ENCODE data around the gene FBXL7.

Gene FBXL7

GRCh38 chr5:15889001-15889400 is 389.0 kb downstream of the FBXL7 start:
- TF ChIP-seq EZH2 (IDR thresholded peaks at IDR 0.05; ENCODE audit: borderline replicate concordance, low read depth, low read length, severe bottlenecking): no peak
- no peak for TF ChIP-seq CTCF (IDR thresholded peaks at IDR 0.05; ENCODE audit: borderline replicate concordance, extremely low read depth, low read length, poor library complexity, severe bottlenecking)
- no peaks in the 10 kb centered on the region for H3K36me3 ChIP-seq (ENCODE audit: insufficient read depth, low read length)
- no peak overlapping the region for H3K27ac ChIP-seq (ENCODE audit: low read length)
- H3K27me3 ChIP-seq (ENCODE audit: insufficient read depth, low read length, poor library complexity): no peaks in the 10 kb centered on the region
- H3K79me2 ChIP-seq (ENCODE audit: insufficient read depth, low read length): no peaks in the 10 kb centered on the region
- H3K4me2 ChIP-seq (ENCODE audit: insufficient read depth, low read length): no peak overlapping the region
- H3K9ac ChIP-seq (ENCODE audit: low read depth, low read length): no peak overlapping the region
- H3K9me3 ChIP-seq (ENCODE audit: insufficient read depth, low read length, severe bottlenecking): no peaks in the 10 kb centered on the region
- DNase-seq (no peak), ATAC-seq (ENCODE audit: insufficient read depth, low read depth) (no peak)
- no peak overlapping the region for H3K4me3 ChIP-seq (ENCODE audit: low read depth in 1 of 2, low read length in 2 of 2)
- H4K20me1 ChIP-seq (ENCODE audit: insufficient read depth, low read length): no peaks in the 10 kb centered on the region
- H2AFZ ChIP-seq (ENCODE audit: low read depth, low read length): no peak overlapping the region
- no peaks in the 10 kb centered on the region for H3K4me1 ChIP-seq (ENCODE audit: insufficient read depth, low read length)

DNA sequence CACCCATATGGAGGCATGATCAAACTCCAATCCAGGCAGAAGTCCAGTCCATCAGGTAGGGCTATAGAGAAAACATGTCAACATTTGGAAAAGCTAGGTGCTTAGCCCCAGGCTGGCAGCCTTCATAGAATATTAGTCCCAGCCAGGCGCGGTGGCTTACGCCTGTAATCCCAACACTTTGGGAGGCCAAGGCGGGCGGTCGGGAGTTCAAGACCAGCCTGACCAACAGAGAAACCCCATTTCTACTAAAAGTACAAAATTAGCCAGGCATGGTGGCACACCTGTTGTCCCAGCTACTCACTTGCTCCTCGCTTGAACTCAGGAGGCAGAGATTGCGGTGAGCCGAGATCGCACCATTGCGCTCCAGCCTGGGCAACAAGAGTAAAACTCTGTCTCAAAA is 393.9 kb downstream of the FBXL7 start:
- no peak for DNase-seq
- H3K9ac ChIP-seq (ENCODE audit: low read depth, low read length): no peak overlapping the region
- no peak overlapping the region for H3K27ac ChIP-seq (ENCODE audit: low read length)
- ATAC-seq (ENCODE audit: insufficient read depth, low read depth): no peak
- no peaks in the 10 kb centered on the region for H3K4me1 ChIP-seq (ENCODE audit: insufficient read depth, low read length)
- H3K79me2 ChIP-seq (ENCODE audit: insufficient read depth, low read length): no peaks in the 10 kb centered on the region
- no peak overlapping the region for H3K4me2 ChIP-seq (ENCODE audit: insufficient read depth, low read length)
- no peaks in the 10 kb centered on the region for H3K36me3 ChIP-seq (ENCODE audit: insufficient read depth, low read length)
- no peaks in the 10 kb centered on the region for H3K27me3 ChIP-seq (ENCODE audit: insufficient read depth, low read length, poor library complexity)
- no peak overlapping the region for H3K4me3 ChIP-seq (ENCODE audit: low read depth in 1 of 2, low read length in 2 of 2)
- H2AFZ ChIP-seq (ENCODE audit: low read depth, low read length): no peak overlapping the region
- no peaks in the 10 kb centered on the region for H3K9me3 ChIP-seq (ENCODE audit: insufficient read depth, low read length, severe bottlenecking)
- no peak for TF ChIP-seq CTCF (IDR thresholded peaks at IDR 0.05; ENCODE audit: borderline replicate concordance, extremely low read depth, low read length, poor library complexity, severe bottlenecking)
- TF ChIP-seq EZH2 (IDR thresholded peaks at IDR 0.05; ENCODE audit: borderline replicate concordance, low read depth, low read length, severe bottlenecking): no peak
- H4K20me1 ChIP-seq (ENCODE audit: insufficient read depth, low read length): no peaks in the 10 kb centered on the region

GRCh38 chr5:15897656-15898055 is 397.7 kb downstream of the FBXL7 start:
- Histone ChIP-seq H4K20me1 (ENCODE audit: insufficient read depth, low read length) (no peaks in the 10 kb centered on the region), H3K79me2 (ENCODE audit: insufficient read depth, low read length) (no peaks in the 10 kb centered on the region), H3K4me2 (ENCODE audit: insufficient read depth, low read length) (no peak overlapping the region), H3K4me1 (ENCODE audit: insufficient read depth, low read length) (no peaks in the 10 kb centered on the region), H3K9me3 (ENCODE audit: insufficient read depth, low read length, severe bottlenecking) (no peaks in the 10 kb centered on the region), H2AFZ (ENCODE audit: low read depth, low read length) (no peak overlapping the region), H3K36me3 (ENCODE audit: insufficient read depth, low read length) (no peaks in the 10 kb centered on the region), H3K4me3 (ENCODE audit: low read depth in 1 of 2, low read length in 2 of 2) (no peak overlapping the region), H3K27ac (ENCODE audit: low read length) (no peak overlapping the region), H3K27me3 (ENCODE audit: insufficient read depth, low read length, poor library complexity) (no peaks in the 10 kb centered on the region), H3K9ac (ENCODE audit: low read depth, low read length) (no peak overlapping the region)
- TF ChIP-seq EZH2 (IDR thresholded peaks at IDR 0.05; ENCODE audit: borderline replicate concordance, low read depth, low read length, severe bottlenecking): no peak
- no peak for TF ChIP-seq CTCF (IDR thresholded peaks at IDR 0.05; ENCODE audit: borderline replicate concordance, extremely low read depth, low read length, poor library complexity, severe bottlenecking)
- no peak for DNase-seq
- no peak for ATAC-seq (ENCODE audit: insufficient read depth, low read depth)

- Histone ChIP-seq H3K4me3 (ENCODE audit: low read depth in 1 of 2, low read length in 2 of 2) (no peak overlapping the region), H3K4me2 (ENCODE audit: insufficient read depth, low read length) (no peak overlapping the region), H3K79me2 (ENCODE audit: insufficient read depth, low read length) (no peaks in the 10 kb centered on the region), H4K20me1 (ENCODE audit: insufficient read depth, low read length) (no peaks in the 10 kb centered on the region), H3K36me3 (ENCODE audit: insufficient read depth, low read length) (no peaks in the 10 kb centered on the region), H3K4me1 (ENCODE audit: insufficient read depth, low read length) (no peaks in the 10 kb centered on the region), H3K27me3 (ENCODE audit: insufficient read depth, low read length, poor library complexity) (no peaks in the 10 kb centered on the region), H2AFZ (ENCODE audit: low read depth, low read length) (no peak overlapping the region), H3K27ac (ENCODE audit: low read length) (no peak overlapping the region), H3K9me3 (ENCODE audit: insufficient read depth, low read length, severe bottlenecking) (no peaks in the 10 kb centered on the region), H3K9ac (ENCODE audit: low read depth, low read length) (no peak overlapping the region)
- DNase-seq (no peak), ATAC-seq (ENCODE audit: insufficient read depth, low read depth) (no peak)
- TF ChIP-seq CTCF (IDR thresholded peaks at IDR 0.05; ENCODE audit: borderline replicate concordance, extremely low read depth, low read length, poor library complexity, severe bottlenecking) (no peak), EZH2 (IDR thresholded peaks at IDR 0.05; ENCODE audit: borderline replicate concordance, low read depth, low read length, severe bottlenecking) (no peak)
Measured at GRCh38 chr5:15898641-15899040, 398.7 kb downstream of the FBXL7 start.

All from DND-41 (cell line).